Hematopoietic multipotent progenitor cell treated with erythropoietin and hydrocortisone succinate and interleukin-3 and kit ligand, for 4 days (in vitro differentiated cells): ENCODE results near the gene C16orf92.
A peak's percentile ranks its signal among the peaks of the same experiment; 100 is the strongest.
"Not testable (repeated sequence)": the region's sequence is repeated elsewhere in the genome, so short reads cannot be mapped to it uniquely, and the experiment has no call there.

Experiments
- DNase-seq: peaks from one replicate; pipeline ENCODE4 v3.0.0-alpha.2; 2015

Gene C16orf92

DNA sequence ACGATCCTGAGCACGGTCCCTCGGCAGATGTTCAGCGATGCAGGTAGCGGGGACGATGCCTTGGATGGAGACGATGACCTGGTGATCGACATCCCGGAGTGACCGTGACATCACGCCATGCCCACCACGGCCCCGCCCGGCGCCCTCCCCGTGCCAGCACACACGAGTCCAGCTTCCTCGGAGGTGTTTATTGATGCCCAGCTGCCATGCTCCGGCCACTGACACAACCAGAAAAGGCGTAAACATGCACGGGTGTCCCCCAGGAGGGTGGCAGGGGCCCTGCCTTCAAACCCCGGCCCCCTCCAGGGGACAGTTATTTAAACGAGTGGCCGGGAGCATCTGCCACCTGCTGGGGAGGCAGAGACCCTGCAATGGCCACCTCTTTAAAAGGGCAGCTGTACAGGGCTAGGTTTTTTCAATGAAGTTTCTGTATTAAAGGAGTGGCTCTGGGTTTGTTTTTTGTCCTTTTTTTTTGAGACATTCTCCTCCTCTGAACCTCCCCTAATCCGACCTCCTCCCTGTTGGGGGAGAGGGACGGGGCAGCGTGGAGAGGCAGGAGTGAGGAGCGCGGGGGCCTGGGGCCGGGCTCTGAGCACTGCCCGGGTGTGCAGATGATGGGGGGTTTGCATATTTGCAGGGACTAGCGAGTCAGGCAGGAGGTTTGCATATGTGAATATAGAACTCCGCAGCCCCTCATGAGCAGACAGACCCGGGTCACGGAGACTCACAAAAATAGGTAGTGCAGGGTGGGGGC is 17.5 kb upstream of the C16orf92 start:
- DNase-seq = peak; percentile 82

DNA sequence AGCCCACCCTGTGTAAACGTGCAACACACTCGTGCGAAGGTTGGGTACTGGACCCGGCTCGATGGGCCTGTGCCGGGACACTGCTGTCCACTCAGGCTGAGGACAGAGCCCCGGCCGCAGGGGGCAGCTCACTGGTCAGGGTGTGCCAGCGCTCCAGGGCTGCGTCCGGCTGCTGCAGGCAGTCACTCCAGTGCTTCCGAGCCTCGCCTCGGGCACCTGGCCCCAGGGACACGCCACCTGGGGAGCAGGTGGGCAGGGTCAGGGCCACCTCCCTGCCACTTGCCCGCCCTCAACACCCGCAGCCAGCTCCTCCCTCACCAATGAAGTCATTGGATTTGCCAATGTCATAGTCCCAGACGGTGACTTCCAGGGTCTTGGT is 16.9 kb upstream of the C16orf92 start:
- DNase-seq = no peak

DNA sequence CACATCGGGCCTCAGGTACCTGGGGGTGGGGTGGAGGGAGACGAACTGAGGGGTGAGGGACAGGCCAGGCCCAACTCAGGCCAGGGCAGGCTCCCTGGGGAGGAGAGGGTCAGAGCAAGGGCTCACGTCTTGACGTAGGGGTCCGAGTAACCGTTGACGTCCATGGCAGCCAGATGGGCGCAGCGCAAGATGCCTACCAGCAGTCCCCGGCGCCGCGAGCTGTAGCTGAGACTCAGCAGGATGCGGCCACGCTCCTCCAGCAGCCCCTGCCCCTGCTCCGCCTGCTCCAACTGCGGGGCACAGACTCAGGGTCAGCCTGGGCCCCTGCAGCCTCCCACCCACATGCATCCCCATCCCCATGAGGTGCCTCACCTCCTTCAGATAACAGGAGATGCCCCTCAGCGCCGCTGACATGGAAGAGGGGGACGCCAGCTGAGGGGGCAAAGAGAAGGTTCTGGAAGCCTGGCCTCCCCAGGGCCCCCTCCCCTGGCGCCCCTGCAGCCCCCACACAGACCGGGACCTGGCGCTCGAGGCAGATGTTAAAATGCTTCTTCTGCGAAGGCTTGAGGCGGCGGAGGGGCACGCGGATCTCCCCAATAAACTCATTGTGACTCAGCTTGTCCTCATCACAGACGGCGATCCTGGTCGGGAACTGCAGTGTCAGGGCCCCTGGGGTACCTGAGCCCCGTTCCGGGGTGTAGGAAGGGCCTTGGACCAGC is 16.2 kb upstream of the C16orf92 start:
- no peak for DNase-seq

DNA sequence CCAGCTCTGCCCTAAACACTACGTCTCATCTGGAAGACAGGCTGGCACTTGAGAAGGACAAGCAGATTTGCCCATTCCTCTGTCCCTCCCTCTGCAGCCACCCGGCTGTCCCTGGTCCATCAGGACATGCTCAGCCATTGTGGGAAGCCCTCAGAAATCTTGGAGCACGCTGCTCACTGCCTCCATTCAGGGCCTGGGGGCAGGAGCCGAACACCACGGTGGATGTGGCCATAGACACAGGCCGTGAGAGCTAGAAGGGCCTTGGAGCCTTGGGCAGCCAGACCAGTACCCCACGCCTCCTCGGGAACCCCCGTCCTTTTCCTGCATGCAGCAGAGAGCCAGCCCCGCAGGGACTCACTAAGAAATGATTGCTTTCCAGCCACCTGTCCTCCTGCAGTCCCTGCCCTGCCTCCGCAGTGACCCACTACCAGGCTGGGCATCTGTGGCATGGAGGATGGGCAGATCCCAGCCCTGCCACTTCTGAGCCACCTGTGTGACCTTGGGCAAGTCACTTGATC is 15.6 kb upstream of the C16orf92 start:
- no peak for DNase-seq

DNA sequence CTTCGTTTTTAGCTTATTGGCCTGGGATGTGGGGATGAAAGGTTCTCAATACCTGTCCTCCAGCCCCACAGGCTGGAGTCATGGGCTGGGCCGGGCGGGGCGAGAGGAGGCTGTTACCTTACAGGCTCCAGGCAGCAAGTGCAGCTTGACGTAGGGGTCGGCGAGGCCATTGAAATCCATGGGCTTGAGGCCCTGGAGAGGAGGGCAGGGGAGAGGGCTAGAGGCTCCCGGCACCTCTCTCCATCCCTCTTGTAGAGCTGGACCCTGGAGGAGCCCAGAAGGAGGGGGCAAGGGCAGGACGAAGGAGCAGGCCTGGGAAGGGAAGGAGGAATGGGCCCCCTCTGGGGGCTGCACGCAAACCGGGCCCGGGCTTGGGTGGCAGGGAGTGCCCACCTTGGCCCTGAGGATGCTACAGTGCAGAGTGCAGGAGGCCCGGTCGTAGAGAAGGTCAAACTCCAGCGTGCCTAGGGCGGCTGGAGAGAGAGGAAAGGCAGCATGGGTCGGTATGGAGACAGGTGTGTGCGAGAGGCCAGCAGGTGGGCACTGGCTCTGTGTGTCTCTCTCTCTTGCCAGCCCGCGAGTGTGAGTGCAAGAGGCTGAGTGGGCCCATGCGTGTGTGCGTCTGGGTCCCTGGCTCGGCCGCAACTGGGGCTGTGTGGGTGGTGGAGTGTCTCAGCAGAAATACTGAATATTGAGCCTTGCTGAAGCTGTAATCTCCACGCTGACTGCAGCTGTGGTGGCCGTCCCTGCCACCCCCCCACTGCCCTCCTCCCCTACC is 13.7 kb upstream of the C16orf92 start:
- DNase-seq = no peak

DNA sequence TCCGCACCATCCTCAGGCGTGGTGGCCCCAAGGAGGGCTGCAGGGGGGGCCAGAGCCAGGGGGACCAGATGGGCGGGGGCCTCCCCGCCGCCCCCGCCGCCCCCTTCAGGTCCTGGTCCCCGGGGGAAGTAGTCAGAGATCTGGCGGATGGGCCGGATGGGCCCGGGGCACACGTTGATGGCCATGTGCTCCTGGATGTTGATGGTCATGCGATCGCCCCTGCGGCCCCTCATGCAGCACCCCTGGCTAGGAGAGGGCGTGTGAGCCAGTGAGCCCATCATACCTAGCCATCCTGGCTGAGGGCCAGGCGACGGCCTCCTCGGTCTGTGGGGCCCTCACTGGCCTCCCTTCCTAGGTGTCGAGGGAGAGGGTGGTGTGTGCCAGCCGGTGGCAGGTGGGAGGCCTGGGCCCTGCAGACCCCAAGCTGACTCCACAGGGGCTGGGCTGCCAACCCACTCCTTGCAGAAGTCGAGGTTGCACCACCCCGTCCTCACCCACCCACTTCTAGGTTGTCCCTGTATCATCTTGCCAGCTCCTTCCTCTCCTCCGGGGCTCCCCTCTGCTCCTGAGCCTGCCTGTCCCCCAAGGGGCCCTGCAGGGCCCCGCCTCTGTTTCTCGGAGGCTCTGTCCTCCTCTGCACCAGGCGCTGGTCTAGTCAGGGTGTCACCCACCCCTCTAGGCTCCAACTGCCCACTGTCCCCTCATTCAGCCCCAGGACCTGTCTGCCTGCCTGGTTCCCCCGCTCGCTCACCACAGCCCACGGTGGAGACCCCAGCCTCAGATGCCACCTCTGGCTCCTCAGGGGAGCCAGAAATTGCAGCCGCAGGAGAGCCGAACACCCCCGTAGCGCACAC is 12.8 kb upstream of the C16orf92 start:
- DNase-seq = no peak

DNA sequence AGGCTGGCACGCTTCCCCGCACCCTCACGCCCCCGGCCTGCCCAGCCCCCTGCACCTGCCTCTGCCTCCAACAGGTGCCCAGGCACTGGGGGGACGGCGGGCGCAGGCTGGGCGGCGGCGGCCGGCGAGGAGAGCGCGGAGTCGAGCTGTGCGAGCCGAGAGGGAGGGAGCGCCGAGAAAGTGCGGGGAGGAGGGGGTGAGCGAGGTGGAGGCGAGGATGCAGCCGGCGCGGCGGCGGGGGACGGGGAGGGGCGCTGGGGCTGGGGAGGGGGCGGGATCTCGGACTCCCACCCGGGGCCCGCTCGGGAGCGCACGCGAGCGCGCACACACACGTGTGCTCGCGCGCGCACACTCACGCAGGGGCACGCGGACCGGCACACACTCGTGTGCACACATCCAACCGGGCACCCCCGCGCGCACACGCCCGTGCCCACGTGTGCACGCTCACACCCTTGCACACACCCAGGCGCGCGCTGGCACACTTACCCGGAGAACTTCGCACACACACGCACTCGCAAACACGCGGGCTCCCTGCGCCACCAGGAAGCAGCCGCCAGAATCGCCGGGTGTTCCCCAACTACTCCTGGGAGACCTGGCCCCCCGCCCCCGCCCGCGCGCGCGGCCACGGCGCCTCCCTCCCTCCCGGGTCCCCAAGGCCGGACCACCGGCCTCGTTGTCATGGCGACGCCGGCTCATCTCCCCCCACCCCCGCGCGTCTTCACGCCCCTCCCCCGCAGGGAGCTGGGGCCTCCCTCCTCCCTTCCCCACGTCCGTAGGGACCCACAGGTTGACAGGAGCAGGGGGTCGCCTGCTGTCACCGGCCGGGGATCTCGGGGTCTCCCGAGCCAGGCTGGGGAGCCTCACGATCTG is 11.9 kb upstream of the C16orf92 start, which contains the start of gene DOC2A:
Gene DOC2A (minus strand): TSS at position 184 of the 870 bp plus-strand sequence. CDS start 805 bp downstream, outside the sequence.
- DNase-seq = peak; percentile 51

DNA sequence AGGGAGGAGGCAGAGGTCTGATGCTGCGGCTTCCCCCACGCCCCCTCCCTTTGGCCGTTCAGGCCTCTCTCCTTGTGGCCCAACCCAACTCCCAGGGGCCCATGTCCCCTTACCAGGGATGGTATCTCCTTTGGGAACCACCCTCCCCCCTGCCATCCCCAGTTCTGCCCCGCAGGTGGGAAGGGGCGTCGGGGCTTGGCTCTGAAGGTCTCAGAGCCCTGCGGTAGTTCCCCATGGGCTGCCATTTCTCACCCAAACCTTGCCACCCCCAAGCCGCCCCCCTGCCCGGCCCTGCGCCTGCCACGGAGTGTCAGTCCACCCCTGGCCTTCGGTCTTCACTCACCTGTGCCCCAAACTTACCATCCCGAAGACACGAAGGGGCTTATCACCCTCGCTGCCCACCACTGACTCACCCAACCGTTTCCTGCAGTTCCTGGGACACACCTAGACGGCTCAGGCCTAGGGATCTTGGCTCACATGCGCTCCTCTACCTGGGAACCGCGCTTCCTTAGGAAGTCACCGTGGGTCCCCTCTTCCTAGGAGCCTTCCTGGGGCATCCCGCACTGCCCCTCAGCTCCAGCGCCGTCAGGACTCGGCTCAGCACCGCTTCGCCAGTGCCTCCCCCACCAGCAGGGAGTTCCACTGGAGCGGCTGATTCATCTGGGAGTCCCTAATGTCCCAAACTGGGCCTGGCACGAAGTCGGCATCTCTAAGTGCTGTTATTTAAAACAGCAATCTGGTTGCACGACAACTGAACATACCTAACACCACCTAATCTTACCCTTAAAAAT is 11.1 kb upstream of the C16orf92 start:
- DNase-seq = no peak

DNA sequence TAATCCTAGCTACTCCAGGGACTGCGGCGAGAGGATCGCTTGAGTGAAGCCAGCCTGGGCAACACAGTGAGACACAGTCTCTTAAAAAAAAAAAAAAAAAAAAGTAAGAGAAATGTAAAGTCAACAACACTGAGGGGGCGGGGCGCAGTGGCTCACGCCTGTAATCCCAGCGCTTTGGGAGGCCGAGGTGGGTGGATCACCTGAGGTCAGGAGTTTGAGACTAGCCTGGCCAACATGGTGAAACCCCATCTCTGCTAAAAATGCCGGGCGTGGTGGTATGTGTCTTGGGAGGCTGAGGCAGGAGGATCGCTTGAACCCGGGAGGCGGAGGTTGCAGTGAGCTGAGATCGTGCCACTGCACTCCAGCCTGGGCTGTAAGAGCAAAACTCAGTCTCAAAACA is 10.4 kb upstream of the C16orf92 start:
- not testable (repeated sequence) for DNase-seq

DNA sequence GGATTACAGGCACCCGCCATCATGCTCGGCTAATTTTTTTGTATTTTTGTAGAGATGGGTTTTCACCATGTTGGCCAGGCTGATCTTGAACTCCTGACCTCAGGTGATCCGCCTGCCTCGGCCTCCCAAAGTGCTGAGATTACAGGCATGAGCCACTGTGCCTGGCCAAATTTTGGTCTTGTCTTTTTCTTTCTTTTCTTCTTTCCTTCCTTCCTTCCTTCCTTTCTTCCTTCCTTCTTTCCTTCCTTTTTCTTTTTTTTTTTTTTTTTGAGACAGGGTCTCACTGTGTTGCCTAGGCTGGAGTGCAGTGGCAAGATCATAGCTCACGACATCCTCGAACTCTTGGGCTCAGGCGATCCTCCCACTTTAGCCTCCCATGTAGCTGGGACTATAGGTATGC is 7.5 kb upstream of the C16orf92 start:
- not testable (repeated sequence) for DNase-seq

DNA sequence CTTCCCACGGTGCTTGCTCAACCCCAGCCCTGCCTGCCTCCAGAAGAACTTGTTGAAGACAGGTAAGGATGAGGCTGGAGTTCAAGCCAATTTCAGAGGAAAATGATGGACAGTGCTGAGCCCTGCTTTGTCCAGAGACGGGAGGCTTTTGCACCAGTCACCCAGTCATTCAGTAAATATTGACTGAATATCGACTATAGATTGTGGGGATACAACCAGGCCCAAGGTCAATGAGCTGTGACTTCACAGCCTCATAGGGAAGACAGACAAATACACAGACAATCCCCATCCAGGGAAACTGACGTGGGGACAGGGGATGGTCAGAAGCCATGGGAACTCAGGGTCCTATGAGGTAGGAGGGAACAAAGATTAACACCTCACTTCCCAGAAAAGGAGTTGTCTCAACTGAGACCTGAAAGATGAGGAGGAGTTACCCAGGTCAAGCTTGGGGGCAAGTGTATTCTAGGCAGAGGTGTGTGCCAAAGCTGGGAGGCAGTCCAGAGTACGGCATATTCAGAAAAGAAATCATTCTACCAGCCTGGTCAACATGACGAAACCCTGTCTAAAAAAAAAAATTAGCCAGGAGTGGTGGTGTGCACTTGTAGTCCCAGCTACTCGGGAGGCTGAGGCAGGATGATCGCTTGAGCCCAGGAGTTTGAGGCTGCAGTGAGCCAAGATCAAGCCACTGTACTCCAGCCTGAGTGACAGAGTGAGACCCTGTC is 6.3 kb upstream of the C16orf92 start:
- DNase-seq = no peak

DNA sequence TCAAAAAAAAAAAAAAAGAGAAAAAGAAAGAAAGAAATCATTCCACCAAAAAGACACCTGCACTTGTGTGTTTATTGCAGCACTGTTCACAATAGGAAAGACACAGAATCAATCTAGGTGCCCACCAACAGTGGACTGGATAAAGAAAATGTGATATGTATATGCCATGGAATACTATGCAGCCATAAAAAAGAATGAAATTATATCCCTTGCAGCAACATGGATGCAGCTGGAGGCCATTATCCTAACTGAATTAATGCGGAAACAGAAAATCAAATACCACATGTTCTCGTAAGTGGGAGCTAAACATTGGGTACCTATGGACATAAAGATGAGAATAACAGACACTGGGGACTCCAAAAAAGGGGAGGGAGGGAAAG is 5.7 kb upstream of the C16orf92 start:
- no peak for DNase-seq

DNA sequence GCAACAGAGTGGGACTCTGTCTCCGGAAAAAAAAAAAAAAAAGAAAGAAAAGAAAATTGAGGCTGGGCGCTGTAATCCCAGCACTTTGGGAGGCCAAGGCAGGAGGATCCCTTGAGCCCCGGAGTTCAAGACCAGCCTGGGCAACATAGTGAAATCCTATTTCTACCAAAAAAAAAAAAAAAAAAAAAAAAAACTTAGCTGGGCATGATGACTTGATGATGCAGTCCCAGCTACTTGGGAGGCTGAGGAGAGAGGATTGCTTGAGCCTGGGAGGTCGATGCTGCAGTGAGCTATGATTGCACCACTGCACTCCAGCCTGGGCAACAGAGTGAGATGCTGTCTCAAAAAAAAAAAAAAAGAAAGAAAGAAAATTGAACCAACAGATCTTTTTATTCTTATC is 5.1 kb upstream of the C16orf92 start:
- not testable (repeated sequence) for DNase-seq

DNA sequence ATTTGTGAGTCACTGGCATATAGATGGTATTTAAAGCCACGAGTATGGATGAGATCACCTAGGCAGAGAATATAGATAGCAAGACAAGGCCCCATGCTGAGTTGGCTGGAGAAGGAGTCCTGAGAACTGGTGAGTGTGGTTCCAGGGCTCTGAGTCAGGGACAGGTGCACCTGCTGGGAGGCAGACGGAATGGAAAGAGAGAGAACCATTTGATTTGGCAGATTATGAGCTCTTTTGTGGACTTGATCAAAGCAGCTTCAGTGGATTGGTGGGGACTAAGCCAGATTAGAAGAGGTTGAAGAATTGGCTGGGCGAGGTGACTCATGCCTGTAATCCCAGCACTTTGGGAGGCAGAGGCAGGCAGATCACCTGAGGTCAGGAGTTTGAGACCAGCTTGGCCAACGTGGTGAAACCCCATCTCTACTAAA is 4.3 kb upstream of the C16orf92 start:
- DNase-seq = no peak

DNA sequence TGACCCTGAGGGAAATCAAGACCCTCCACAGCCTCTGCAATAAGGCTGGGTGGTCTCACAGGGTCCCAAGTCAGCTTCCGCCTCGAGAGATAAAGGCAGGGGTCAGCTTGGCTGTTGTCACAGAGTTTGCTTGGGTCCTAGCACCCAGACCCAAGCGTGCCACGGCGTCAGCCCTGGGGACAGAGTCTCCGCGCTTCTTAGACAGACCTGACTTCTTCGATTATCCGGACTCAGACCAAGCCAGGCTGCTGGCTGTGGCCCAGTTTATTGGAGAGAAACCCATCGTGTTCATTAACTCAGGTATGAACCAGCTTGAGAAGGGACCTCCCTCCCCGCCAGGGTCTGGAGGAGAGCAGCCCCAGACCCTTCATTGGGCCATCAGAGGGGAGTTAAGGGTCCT is 588 bp downstream of the C16orf92 start:
- no peak for DNase-seq

DNA sequence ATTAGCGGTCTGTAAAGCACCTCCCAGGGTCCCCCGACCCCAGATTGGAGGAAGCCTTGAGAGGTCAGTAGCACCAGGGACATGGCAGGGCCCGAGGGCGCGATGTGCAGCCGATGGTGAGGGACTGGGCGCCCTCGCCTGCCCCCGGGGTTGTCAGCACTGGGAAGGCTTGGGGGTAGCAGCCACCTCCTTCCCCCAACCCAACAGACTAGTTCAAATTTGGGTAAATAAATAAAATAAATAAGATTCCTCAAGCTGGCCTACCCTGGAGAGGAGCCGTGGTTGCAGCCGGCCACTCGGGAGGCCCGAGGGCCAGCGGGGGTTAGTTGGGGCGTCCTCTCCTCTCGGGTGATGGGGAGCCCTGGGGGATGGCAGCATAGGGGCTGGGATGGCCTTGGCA is 1.5 kb downstream of the C16orf92 start:
- no peak for DNase-seq

DNA sequence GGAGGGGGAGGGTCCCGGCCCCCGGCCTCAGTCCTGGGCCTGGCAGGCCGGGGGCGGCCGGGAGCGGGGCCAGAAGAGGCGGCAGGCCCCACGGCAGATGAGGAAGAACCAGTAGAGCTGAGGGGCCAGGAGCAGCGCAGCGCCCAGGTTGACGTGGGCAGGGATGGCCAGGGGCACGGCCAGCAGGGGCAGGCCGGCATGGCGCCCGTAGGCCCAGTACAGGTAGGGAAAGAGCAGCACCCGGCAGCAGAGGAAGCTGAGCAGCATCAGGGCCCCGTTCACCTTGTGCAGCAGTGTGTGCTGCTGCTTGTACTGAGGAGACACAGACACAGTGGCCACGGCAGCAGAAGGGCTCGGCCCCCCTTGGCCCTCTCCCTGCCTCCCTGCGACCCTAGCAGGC is 2.2 kb downstream of the C16orf92 start:
- no peak for DNase-seq

DNA sequence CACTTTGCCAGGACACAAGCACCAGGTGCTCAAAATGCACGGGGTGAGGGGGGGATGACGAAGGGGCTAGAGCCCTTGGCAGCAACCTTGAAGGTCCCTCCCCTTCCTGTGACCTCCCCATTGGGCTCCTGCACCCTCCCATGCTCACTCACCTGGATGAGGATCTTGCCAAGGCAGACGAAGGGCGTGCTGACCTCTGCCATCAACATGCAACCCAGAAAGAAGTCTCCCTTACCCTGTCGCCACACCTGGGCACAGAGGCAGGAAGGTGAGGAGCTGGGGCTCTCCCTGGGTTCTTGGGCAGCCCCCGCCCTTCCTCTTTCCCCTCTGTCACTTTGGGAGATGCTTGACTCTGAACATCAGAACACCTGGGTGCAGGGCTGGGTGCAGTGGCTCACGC is 2.6 kb downstream of the C16orf92 start:
- no peak for DNase-seq

DNA sequence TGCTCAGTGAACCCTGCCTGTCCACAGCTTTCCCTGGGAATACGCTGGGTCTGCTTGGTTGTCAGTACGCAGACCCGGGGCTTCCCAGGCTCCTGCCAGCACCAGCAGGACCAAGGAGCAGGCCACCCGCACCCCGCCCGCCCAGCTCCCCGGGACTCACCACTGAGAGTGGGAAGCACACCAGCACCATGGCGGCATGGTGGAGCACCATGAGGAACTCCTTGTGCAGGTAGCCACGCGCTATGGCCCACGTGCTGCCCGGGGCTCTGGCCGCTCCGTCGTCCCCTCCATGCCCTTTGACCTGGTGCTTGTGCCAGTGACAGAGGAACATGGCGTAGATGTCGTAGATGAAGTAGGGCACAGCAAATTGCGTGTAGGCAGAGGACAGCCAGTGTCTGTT is 3.5 kb downstream of the C16orf92 start:
- DNase-seq = no peak
